VCaP (cell line): ENCODE measurements around the gene TP53INP2.
A peak's percentile ranks its signal among the peaks of the same experiment; 100 is the strongest.

Experiments used
- H3K27ac ChIP-seq: fragments of 450-650 bp; 2 replicates; pipeline ENCODE4 v1.5.1; 2017
- CTCF ChIP-seq: fragments of 450-650 bp; conservative IDR thresholded peaks from 2 replicates; pipeline ENCODE4 v1.5.1; 2017; ENCODE audit warnings: mild to moderate bottlenecking, moderate library complexity

Gene TP53INP2

GRCh38 chr20:34675993-34676641 is 28.0 kb upstream of the TP53INP2 start:
- TF ChIP-seq CTCF = no peak
- H3K27ac ChIP-seq = peak overlapping the region; percentile 81

GRCh38 chr20:34676642-34677373 is 27.3 kb upstream of the TP53INP2 start, which contains the start of gene PIGU:
Gene PIGU (minus strand): TSS chr20:34677092. CDS start chr20:34677085, 7 bp downstream.
- H3K27ac ChIP-seq = peak within 1 kb of the TSS; percentile 81
- TF ChIP-seq CTCF = no peak

- no peak for TF ChIP-seq CTCF
Measured at GRCh38 chr20:34680586-34681175, 23.5 kb upstream of the TP53INP2 start.

GRCh38 chr20:34683667-34684066 is 20.5 kb upstream of the TP53INP2 start:
- no peak for TF ChIP-seq CTCF
- H3K27ac ChIP-seq = no peak overlapping the region

More at GRCh38 chr20:34680586-34681175, 23.5 kb upstream of the TP53INP2 start:
- no peak overlapping the region for H3K27ac ChIP-seq

GRCh38 chr20:34689486-34689885 is 14.7 kb upstream of the TP53INP2 start:
- no peak for TF ChIP-seq CTCF
- H3K27ac ChIP-seq = no peak overlapping the region

GRCh38 chr20:34691838-34692237 is 12.3 kb upstream of the TP53INP2 start:
- no peak overlapping the region for H3K27ac ChIP-seq
- TF ChIP-seq CTCF = no peak

GRCh38 chr20:34693414-34693813 is 10.7 kb upstream of the TP53INP2 start:
- no peak for TF ChIP-seq CTCF
- no peak overlapping the region for H3K27ac ChIP-seq
